ENCODE measurements around the gene PSMD13.

PSMD13 gene

GRCh38 chr11:290621-291231, 54.0 kb downstream of the PSMD13 start:
- no peak for DNase-seq

GRCh38 chr11:291281-292210, 54.8 kb downstream of the PSMD13 start:
- DNase-seq, result no peak

GRCh38 chr11:292211-293121, 55.7 kb downstream of the PSMD13 start:
- DNase-seq, result no peak

GRCh38 chr11:293271-293851, 56.6 kb downstream of the PSMD13 start:
- DNase-seq, result no peak

GRCh38 chr11:293852-294661, 57.3 kb downstream of the PSMD13 start:
- DNase-seq, result no peak

GRCh38 chr11:294780-295179, 58.0 kb downstream of the PSMD13 start:
- DNase-seq, result no peak

GRCh38 chr11:295351-296170, 58.8 kb downstream of the PSMD13 start:
- no peak for DNase-seq

- DNase-seq, result no peak
Observed at GRCh38 chr11:296171-297050, 59.6 kb downstream of the PSMD13 start.

GRCh38 chr11:297051-297585, 60.3 kb downstream of the PSMD13 start:
- no peak for DNase-seq

- DNase-seq, result no peak
Observed at GRCh38 chr11:297586-298405, 61.0 kb downstream of the PSMD13 start.

- DNase-seq, result no peak
Observed at GRCh38 chr11:298406-299065, 61.8 kb downstream of the PSMD13 start.

GRCh38 chr11:299081-299891, 62.5 kb downstream of the PSMD13 start, which contains the start of gene IFITM5:
TSS of gene IFITM5 (minus strand) at chr11:299526. CDS start at chr11:299490, 36 bp downstream.
- no peak for DNase-seq

- no peak for DNase-seq
Observed at GRCh38 chr11:299951-300735, 63.4 kb downstream of the PSMD13 start.
